GM19397 (cell line): Measurements from ENCODE around the gene RALGPS1.
A peak's percentile ranks its signal among the peaks of the same experiment; 100 is the strongest.

Experiments used
- ATAC-seq: cut with Tn5 transposase; IDR thresholded peaks from one replicate; pipeline ENCODE4 v1.9.1; 2021; ENCODE audit warnings: mild to moderate bottlenecking, moderate library complexity; ENCODE audit not compliant: unreplicated experiment

Gene RALGPS1

DNA sequence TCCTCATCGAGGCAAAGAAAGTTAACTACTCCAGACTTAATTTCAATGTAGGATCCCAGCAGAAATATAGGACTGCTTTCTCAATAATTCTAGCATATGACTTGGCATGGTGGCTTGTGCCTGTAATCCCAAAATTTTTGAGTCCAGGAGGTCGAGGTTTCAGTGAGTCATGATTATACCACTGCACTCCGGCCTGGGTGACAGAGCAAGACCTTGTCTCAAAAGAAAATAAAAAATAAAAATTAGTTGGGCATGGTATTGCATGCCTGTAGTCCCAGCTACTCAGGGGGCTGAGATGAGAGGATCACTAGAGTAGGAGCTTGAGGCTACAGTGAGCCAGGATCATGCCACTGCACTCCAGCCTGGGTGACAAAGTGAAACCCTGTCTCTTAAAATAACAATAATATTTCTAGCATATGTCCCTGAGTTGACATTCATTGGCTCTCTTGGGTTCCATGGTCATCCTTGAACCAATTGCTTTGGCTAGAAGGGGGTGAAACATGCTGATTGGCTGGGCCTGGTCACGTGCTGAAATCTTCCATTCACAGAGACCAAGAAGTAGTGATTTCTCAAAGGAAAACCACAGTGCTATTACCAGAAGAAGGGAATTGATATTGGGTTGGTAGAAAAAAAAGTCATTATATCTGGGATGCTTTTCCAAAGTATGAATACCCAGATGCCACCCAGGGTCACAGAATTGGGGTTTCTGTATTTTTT, 318.4 kb downstream of the RALGPS1 start:
- no peak for ATAC-seq

DNA sequence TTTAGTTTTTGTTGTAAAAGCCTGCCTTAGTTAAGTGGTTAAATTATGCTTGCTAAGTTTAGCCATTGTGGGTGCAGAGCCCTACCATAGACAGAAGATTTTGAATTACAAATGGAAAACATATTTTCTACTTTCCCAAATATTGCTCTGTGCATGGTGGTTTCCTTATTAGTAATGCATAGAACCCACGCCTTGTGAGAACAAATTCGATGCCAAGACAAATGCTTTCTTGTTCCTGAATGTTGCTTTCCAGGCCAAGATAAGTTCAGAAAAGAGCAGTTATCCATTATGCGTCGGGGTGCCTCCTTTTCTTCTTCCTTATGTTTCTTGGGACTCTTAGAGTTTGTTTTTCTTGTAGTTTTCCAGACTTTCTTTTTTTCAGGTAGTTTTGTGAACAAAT, 319.0 kb downstream of the RALGPS1 start:
- no peak for ATAC-seq

DNA sequence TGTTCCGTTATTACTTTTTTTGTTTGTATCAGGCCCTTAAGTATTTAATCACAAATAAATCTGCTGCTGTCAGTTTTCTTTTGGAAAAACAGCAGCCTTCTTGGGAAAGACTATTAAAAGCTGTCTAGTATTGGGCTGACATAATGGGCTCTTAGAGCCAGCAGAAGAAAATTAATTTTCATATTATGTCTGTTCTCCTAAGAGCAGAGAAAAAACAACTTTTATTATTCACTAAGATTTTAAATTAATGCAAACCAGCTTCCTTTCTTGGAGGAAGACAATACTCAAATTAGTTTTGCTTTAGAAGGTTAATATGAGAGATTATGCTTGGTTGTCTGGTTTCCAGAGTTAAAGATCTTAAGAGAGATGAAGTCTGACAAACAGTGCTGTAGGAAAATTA, 319.4 kb downstream of the RALGPS1 start:
- no peak for ATAC-seq

DNA sequence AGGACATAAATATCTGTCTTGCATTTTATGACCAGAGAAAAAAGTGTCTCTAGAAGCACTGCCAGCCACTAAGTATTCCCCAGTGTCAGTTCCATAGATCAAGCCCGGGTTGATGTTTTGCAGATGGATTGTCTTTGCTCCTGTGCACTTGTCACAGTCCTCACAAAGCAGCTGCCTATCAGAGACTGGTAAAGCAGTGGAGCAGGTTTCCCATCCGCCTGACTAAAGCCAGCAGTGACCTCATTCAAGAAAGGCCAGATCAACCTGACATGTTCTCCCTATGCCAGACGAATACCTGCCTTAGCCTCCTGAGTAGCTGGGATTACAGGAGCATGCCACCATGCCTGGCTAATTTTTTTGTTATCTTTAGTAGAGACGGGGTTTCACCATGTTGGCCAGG, 323.2 kb downstream of the RALGPS1 start:
- ATAC-seq: no peak

DNA sequence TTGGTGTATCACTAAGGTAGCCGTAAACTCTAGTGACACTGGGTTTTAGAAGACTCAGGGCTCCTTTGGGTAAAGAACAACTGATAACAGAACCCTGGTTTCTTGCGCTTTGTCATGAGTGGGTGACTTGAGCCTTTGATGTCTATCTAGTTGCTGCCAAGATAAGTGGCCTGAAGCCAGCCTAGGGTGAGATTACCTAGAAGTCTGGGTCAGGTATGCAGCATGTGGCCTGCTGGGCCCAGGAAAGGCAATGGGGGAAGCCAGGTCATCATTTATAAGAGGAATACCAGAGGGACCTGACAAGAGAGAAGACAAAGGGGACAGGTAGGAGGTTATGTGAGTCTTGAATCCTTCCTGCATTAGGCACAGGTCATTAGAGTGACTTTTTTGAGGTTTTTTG, 326.8 kb downstream of the RALGPS1 start:
- ATAC-seq: no peak

DNA sequence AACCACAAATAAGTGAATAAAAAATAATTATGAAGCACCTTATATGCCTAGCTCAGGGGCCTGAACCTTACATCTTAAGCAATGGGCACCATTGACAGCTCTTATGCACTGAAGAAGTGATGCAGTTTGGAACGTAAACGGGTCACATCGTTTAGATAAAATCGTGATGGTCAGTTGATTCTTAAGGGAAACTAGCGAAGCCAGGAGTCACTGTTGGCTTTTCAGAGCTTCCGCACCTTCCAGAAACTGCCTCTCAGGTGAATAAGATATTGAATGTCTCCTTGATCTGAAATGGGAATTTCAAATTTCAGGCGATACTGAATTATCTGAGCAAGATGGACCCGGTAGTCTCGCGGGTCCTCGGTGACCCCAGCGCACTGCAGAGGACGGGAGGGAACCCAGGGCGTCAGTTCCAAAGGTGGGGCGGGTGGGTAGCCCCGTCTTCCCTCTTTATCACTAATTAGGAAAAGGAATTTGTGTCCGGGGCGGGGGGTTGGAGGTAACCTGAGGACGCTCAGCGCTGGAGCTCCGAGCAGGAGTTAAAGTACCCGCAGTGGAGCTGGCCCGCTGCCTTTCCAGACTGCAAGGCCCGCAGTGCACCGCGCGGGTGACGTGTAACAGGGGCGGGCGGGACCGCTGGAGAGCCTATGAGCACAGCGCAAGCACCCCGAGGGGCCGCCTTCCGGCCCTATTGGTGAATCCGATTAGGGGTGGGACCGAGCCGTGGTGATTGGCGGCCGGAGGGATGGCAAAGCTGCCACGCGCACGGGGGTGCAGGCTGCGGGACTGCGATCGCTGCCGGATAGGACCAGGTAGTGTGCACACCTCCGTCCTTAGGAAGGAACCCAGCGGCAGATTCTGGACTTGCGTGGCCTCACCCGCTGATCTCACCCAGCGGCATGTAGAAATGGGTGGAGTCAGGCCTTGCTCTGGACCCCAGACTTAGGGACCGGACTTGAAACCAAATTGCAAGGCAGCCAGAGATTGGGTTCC, 330.3 kb downstream of the RALGPS1 start:
- ATAC-seq: peak; percentile 100

DNA sequence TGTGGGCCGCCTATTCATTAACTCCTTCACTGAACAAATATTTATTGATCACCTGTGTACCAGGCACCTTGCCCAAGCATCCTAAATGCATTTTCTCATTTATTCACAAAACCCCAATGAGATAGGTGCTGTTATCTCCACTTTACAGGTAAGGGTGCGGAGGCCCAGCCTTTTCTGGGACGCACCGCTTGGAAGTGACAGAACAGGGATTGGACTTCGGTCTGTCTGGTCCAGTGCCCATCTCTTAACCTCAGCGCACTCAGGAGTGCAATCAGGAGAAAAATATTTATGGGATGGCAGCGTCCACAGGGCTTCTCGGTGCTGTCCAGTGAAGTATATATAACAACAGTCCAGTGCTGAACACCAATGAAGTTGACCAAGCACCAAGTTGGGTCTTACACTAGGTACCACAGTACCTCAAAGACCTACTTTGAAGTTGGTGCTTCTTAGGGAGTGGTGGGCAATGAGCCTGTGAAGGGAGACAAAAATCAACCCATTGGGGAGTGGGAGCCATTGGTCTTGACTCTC, 331.1 kb downstream of the RALGPS1 start:
- no peak for ATAC-seq

DNA sequence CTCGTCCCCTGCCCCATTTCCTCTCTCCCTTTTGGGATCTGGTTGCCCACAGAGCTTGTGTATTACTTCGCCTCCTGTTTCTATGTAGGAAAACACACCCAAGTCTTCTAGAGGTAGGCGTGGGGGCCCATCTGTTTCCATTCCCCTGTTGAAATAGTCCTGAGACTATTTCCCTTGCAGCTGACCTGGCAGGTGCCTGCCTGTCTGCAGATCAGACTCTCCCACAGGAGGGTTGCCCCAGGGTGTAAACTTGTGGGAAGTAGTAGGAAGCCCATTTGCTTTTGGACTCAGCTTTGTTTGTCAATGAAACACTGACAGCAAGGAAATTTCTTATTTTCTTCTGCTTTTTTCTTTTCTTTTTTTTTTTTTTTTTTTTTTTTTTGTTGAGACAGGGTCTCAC, 333.7 kb downstream of the RALGPS1 start:
- ATAC-seq: no peak

DNA sequence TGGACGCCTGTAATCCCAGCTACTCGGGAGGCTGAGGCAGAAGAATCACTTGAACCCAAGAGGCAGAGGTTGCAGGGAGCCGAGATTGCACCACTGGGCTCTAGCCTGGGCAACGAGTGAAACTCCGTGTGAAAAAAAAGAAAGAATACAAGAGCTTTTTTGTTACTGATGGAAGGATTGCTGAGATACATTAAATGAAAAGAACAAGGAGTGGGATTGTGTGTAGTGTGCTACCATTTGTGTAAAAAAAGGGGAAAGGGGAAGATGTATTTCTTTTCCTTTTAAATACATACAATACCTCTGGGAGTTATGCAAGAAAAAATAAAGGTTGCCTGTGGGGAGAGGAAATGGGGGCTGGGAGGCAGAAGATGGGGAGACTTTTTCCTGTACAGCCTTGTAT, 335.3 kb downstream of the RALGPS1 start:
- no peak for ATAC-seq

DNA sequence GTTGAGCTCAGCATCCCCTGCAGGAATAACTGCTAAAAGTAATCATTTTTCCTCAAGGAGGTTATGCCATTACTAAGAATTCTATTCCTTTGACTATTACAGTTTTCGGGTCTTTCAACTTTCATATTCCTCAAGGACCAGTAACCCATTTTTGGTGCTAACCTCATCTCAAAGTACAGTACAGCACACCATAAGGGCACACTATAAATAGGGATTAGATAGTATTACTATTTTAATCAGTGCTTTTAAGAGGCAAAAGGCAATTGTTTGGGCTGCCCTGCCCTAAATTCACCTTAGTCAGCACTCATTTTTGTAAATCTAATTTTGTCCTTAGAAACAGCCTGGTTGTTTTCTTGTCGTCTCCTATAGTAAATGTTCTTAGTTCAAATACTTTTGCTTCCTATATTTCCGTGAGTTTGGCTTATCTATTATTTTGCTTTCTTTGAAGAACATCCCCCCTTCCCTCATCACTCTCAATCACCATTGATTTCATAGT, 336.4 kb downstream of the RALGPS1 start:
- no peak for ATAC-seq

DNA sequence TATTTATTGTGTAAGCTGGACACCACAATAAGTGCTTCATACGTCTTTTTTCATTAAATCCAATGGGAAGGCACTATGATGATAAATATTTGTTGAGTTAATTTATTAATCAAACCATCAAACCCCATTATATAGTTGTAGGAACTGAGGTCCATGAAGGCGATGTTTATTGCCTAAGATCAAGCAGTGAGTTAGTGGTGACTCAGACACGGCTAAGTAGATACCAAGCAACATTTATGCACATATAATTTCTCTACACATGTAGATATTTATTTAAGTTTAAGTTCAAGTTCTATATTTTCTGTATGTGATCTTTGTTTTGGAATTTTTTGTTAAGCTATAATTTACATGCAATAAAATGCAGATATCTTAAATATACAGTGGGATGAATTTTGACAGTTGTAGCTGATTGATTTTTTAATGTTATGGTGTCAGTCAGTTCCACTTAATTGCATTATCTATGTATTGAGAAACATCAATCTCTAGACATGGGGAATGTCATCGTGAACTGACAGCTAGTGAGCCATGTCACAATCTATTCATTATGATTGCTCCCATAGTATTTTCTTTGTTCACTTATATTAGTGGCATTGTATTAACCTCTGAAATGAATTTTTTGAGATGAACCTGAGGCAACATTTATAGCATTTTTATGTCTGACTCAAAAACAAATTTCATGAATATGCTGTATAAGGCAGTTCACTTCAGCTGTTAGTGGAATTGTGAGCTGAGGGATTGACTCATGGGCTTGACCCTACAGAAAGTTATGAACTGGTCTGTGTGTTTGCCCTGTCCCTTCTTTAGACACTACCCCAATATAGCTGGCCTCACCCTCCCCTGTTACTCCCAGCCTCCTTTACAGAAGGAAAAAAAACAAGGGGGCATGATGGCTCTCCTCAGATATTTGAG, 338.1 kb downstream of the RALGPS1 start:
- ATAC-seq: no peak

DNA sequence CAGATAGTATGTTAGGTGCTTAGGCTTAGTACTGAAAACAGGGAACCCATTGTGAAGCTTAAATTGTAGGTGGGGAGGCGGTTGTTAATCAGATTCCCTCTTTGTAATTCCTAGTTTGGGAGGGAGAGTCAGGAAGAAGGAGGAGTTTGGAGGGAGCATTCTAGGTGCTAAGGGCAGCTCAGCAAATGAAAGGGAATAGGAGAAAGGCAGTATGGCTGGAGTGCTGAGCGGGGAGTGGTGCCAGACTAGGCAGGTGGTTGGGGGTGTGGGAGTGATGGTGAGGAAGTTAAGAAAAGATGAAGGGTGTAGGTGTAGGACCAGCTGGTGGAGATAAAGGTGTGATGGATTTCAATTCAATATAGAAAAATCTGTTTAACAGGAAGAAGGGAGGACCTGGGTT, 338.9 kb downstream of the RALGPS1 start:
- no peak for ATAC-seq

DNA sequence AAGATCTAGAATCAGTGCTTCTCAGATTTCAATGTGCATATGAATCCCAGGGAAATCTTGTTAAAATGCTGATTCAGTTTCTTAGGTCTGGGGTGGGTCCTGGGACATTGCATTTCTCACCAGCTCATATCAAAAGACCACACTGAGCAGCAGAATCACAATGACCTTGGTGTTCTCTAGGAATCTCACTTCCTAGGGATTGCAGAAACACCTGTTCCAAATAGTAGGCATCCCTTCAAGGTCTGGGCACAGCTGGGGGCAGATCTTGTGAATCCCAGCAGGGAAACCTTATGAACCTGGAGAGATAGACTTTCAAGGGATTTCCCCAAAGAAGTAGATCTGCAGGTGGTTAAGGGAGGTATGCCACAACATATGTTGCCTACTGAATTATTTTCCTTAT, 341.1 kb downstream of the RALGPS1 start:
- no peak for ATAC-seq

DNA sequence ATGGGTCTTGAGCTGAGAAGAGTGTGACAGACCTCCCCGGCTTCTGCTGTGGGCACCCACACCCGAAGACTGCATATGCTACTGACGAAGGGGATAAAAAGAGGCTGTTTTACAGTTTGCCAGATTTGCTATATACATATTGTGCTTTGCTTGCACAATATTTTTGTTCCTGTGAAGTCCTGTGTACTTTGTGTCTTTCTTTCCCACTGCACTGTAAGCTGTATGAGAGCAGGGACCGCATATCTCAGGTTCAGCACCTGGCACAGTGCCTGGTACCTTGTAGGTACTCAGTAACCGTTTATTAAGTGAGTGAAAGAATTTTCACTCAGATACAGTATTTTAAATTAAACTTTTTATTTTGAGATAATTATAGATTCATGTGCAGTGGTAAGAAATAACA, 341.7 kb downstream of the RALGPS1 start:
- ATAC-seq: no peak

DNA sequence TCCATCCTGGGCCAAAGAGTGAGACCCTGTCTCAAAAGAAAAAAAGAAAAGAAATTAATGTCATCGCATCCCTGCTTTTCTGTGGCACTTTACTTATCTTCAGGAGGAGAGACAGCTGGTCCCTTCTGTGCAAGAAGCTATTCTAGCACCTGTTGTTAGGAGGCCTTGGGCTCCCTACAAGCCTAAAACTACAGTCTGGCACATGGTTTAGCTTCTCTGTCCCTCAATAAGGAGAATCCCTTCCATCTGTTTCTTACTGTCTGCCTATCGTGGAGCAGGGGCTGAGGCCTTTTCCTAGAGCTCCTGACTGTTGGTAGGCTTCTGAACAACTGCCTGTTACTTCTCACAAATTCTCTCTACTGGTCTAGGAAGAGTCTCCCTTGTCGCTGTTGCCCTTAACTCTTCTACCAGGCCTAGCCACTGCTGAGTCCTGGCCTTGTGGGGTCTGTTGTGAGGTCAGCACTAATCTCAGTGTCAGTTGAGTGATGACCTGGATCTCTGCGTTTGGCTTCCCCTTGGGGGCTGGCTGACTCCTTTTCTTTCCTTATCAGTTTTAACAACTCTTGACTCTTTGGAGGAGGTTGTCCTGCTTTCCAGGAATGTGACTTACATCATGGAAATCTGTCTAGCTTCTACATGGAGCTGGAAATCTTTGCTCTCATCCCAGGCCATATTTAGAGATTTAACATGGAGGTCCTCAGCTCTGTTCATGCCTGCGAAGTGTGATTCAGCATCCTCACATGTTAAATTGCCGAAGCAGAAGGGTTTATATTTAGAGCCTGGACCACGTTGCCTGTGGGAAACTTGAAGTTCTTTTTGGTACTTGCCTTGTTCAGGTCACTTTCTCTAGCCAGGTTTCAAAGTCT, 344.3 kb downstream of the RALGPS1 start:
- no peak for ATAC-seq

DNA sequence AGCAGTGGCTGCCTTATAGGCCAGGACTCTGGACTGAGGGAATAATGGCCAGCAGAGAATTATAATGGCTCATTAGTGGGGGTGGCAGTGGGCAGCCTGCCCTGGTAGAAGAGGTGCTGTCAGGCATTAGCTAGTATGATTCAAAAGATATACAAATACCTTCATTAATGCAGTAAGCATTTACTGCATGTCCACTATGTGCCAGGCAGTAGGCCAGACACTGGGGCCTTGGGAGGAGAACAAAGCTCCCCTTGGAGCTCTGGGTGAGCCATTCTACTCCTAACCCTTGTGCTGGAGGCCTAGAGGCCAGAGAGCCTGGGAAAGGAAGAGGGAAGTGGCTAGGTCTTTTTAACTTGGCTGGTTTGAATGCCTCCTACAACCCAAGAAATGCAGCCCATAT, 348.0 kb downstream of the RALGPS1 start:
- no peak for ATAC-seq

DNA sequence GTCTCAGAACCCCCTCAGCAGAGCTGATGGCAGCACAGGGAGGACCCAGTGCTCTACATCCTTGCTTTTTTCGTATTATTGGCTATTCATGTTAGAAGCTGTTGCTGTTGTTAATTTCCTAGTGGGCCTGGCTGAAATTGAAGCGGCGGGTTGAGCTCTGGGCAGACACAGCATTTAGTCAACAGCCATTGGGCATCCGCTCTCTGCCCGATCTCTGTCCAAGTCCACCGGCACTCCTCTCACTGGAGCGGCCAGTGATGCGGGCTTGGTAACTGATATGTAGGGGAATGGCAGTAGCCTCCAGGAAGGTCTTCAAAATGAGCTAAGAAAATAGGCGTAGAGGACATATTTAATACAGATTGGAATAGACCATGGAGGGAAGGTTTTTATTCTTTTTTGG, 348.7 kb downstream of the RALGPS1 start:
- no peak for ATAC-seq

DNA sequence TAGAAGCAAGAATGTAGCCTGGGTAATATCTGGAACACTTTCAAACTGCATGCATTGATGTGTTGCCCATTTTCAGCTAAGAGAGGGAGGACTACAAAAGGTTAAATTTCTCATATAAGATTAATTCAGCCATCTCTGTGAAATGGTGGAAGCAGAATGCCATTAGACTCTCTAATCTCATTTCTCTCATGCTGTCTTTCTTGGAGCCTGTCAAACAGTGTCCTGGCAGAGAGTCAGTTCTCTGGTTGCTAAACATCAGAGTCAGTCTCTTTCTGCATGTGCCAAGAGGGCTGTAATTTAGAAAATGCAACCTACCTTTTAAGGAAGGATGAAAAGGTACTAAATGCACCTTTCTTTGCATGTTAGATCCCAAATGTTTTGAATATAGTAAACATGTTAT, 349.1 kb downstream of the RALGPS1 start:
- no peak for ATAC-seq

DNA sequence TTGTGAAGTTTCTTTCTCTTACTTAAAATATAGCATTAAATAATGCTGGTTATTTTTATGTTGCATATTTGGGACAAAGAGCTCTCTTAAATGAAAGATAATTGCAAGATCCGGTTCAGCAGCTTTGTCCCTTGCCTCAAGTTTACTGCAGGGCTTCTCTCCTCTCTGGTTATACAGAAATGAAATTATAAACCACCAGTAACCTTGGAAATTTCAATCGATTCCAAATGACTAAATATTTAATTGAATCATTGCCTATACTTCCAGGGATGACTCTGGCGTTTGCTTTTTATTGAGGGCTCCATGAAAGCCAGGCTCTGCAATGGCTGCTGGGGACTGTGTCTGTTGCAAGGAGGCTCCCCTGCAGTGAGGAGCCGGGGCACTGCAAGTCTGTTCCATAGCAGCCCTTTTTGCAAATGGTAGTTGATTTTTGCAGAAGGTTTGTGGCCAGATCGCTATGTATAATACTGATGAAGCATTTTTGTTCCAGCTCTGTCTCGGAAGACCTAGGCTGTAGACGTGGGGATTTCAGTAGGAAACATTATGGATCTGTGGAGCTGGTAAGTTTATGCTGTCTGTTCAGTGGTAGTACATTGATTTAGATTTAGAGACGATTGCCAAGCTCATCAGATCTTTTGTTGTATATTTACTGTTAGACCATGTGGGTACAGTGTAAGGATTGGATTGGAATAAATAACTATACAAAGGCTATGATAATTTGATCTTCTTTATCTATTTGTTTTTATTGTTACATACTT, 350.1 kb downstream of the RALGPS1 start, which contains the start of gene GARNL3:
TSS of gene GARNL3 (plus strand) at position 313 of the 758 bp plus-strand sequence. CDS start at position 417, 104 bp downstream.
- no peak for ATAC-seq
